ENCODE data around the gene EEF1A2.

The EEF1A2 gene

GRCh38 chr20:63467294-63468083, 31.4 kb downstream of the EEF1A2 start:
- no peak for DNase-seq (ENCODE audit: low spot score)

- DNase-seq (ENCODE audit: low spot score), result no peak
These were observed 32.0 kb downstream of the EEF1A2 start for GRCh38 chr20:63466861-63467260.

- no peak for DNase-seq (ENCODE audit: low spot score)
These were observed 32.5 kb downstream of the EEF1A2 start for GRCh38 chr20:63466250-63466825.

GRCh38 chr20:63465380-63466249, 33.3 kb downstream of the EEF1A2 start:
- DNase-seq (ENCODE audit: low spot score), result no peak

GRCh38 chr20:63464289-63464635, 34.6 kb downstream of the EEF1A2 start:
- no peak for DNase-seq (ENCODE audit: low spot score)

GRCh38 chr20:63463400-63464288, 35.2 kb downstream of the EEF1A2 start:
- DNase-seq (ENCODE audit: low spot score), result no peak

GRCh38 chr20:63462244-63462643, 36.6 kb downstream of the EEF1A2 start:
- no peak for DNase-seq (ENCODE audit: low spot score)

GRCh38 chr20:63461104-63461763, 37.6 kb downstream of the EEF1A2 start:
- DNase-seq (ENCODE audit: low spot score), result no peak

- no peak for DNase-seq (ENCODE audit: low spot score)
These were observed 39.9 kb downstream of the EEF1A2 start for GRCh38 chr20:63459070-63459380.

GRCh38 chr20:63458170-63459069, 40.5 kb downstream of the EEF1A2 start:
- no peak for DNase-seq (ENCODE audit: low spot score)

- no peak for DNase-seq (ENCODE audit: low spot score)
These were observed 41.1 kb downstream of the EEF1A2 start for GRCh38 chr20:63457737-63458136.

- DNase-seq (ENCODE audit: low spot score), result no peak
These were observed 42.2 kb downstream of the EEF1A2 start for GRCh38 chr20:63456429-63457284.

- DNase-seq (ENCODE audit: low spot score), result no peak
These were observed 43.4 kb downstream of the EEF1A2 start for GRCh38 chr20:63455568-63455859.

- DNase-seq (ENCODE audit: low spot score), result no peak
These were observed 43.9 kb downstream of the EEF1A2 start for GRCh38 chr20:63454731-63455567.

- no peak for DNase-seq (ENCODE audit: low spot score)
These were observed 45.9 kb downstream of the EEF1A2 start for GRCh38 chr20:63452821-63453523.

- no peak for DNase-seq (ENCODE audit: low spot score)
These were observed 46.5 kb downstream of the EEF1A2 start for GRCh38 chr20:63452341-63452740.

- DNase-seq (ENCODE audit: low spot score), result no peak
These were observed 47.1 kb downstream of the EEF1A2 start for GRCh38 chr20:63451821-63452220.
